Activated CD4-positive, alpha-beta T cell treated with anti-CD3 and anti-CD28 coated beads, Interleukin-2, amount 10 ng/mL, durations not matched to agents 7 days and 5 days (primary cell): ENCODE data around the gene DMD. TPM values are rescaled to one million over a fixed set of nuclear protein-coding genes. Genes with fewer than 3 reads are reported as not detected.

Source experiments
- CTCF ChIA-PET: fragments of 350-600 bp; sonication (Branson Sonifier 250); formaldehyde crosslinking; loops from one replicate; lab custom pipeline; 2021; ENCODE audit warnings: antibody characterized with exemption; lab: Charles Lee
- POLR2A ChIA-PET: fragments of 350-600 bp; sonication (Branson Sonifier 250); formaldehyde crosslinking; loops from one replicate; lab custom pipeline; 2021; ENCODE audit warnings: antibody characterized with exemption; lab: Charles Lee
- DNase-seq: peaks from one replicate; pipeline ENCODE4 v3.0.0-alpha.2; 2020
- H3K27ac Mint-ChIP-seq: one replicate; pipeline ENCODE4 v1.8.0; 2021; ENCODE audit warnings: mild to moderate bottlenecking, moderate library complexity, mixed read lengths
- H3K27me3 Mint-ChIP-seq: one replicate; pipeline ENCODE4 v1.8.0; 2021; ENCODE audit warnings: mixed read lengths
- H3K36me3 Mint-ChIP-seq: one replicate; pipeline ENCODE4 v1.8.0; 2021; ENCODE audit warnings: low read depth, mixed read lengths
- H3K4me1 Mint-ChIP-seq: one replicate; pipeline ENCODE4 v1.8.0; 2021; ENCODE audit warnings: mixed read lengths
- H3K4me3 Mint-ChIP-seq: one replicate; pipeline ENCODE4 v1.8.0; 2021; ENCODE audit warnings: mild to moderate bottlenecking, moderate library complexity, mixed read lengths
- H3K9me3 Mint-ChIP-seq: one replicate; pipeline ENCODE4 v1.8.0; 2021; ENCODE audit warnings: mixed read lengths
- total RNA-seq, 2 experiments: library from RNA; stranded (reverse); gene quantifications; one replicate each; pipeline ENCODE4 v1.2.3, GENCODE V29; 2021

Gene DMD
- total RNA-seq, 2 experiments from 2014 or later: 0.57 to 0.83 TPM

- DNase-seq: no peak
- no peak overlapping the region for H3K4me3 Mint-ChIP-seq
- H3K27me3 Mint-ChIP-seq: no peaks in the 10 kb centered on the region
- no peaks in the 10 kb centered on the region for H3K9me3 Mint-ChIP-seq
- H3K36me3 Mint-ChIP-seq: no peaks in the 10 kb centered on the region
- no peak overlapping the region for H3K27ac Mint-ChIP-seq
- ChIA-PET POLR2A (no interaction called here), CTCF (interaction anchor here (0.6 kb wide), 2 partner anchors 14 to 1307 kb away, joined by 3 read pairs; no protein-coding TSS in a partner anchor)
- H3K4me1 Mint-ChIP-seq: no peaks in the 10 kb centered on the region
Observed at GRCh38 chrX:32867781-32868523, 343.4 kb downstream of the DMD start.

GRCh38 chrX:32852203-32852602 lies 359.1 kb downstream of the DMD start:
- Mint-ChIP-seq H3K4me1 (no peaks in the 10 kb centered on the region), H3K9me3 (no peaks in the 10 kb centered on the region), H3K36me3 (no peaks in the 10 kb centered on the region), H3K27ac (no peak overlapping the region), H3K27me3 (no peaks in the 10 kb centered on the region), H3K4me3 (no peak overlapping the region)
- ChIA-PET CTCF (no interaction called here), POLR2A (no interaction called here)
- DNase-seq: no peak

- Mint-ChIP-seq H3K9me3 (no peaks in the 10 kb centered on the region), H3K4me3 (no peak overlapping the region), H3K27ac (no peak overlapping the region), H3K4me1 (no peaks in the 10 kb centered on the region), H3K36me3 (no peaks in the 10 kb centered on the region), H3K27me3 (no peaks in the 10 kb centered on the region)
- POLR2A ChIA-PET: no interaction called here
- DNase-seq: no peak
- CTCF ChIA-PET: no interaction called here
Observed at GRCh38 chrX:32851556-32851955, 359.8 kb downstream of the DMD start.

- Mint-ChIP-seq H3K27me3 (no peaks in the 10 kb centered on the region), H3K27ac (no peak overlapping the region), H3K4me1 (no peaks in the 10 kb centered on the region), H3K4me3 (no peak overlapping the region), H3K9me3 (no peaks in the 10 kb centered on the region), H3K36me3 (no peaks in the 10 kb centered on the region)
- DNase-seq: no peak
- ChIA-PET CTCF (no interaction called here), POLR2A (no interaction called here)
Observed at GRCh38 chrX:32847921-32848320, 363.4 kb downstream of the DMD start.

- H3K4me3 Mint-ChIP-seq: no peak overlapping the region
- POLR2A ChIA-PET: no interaction called here
- no peak for DNase-seq
- H3K4me1 Mint-ChIP-seq: no peaks in the 10 kb centered on the region
- H3K36me3 Mint-ChIP-seq: no peaks in the 10 kb centered on the region
- CTCF ChIA-PET: no interaction called here
- H3K27ac Mint-ChIP-seq: no peak overlapping the region
- no peaks in the 10 kb centered on the region for H3K27me3 Mint-ChIP-seq
- no peaks in the 10 kb centered on the region for H3K9me3 Mint-ChIP-seq
Observed at GRCh38 chrX:32842053-32842452, 369.3 kb downstream of the DMD start.

- no peak overlapping the region for H3K27ac Mint-ChIP-seq
- H3K9me3 Mint-ChIP-seq: no peaks in the 10 kb centered on the region
- H3K36me3 Mint-ChIP-seq: no peaks in the 10 kb centered on the region
- ChIA-PET POLR2A (no interaction called here), CTCF (no interaction called here)
- no peaks in the 10 kb centered on the region for H3K27me3 Mint-ChIP-seq
- H3K4me1 Mint-ChIP-seq: no peaks in the 10 kb centered on the region
- no peak overlapping the region for H3K4me3 Mint-ChIP-seq
- DNase-seq: no peak
Observed at GRCh38 chrX:32839781-32840180, 371.6 kb downstream of the DMD start.

GRCh38 chrX:32825009-32825408 lies 386.3 kb downstream of the DMD start:
- no peaks in the 10 kb centered on the region for H3K9me3 Mint-ChIP-seq
- no peak overlapping the region for H3K4me3 Mint-ChIP-seq
- no peaks in the 10 kb centered on the region for H3K27me3 Mint-ChIP-seq
- POLR2A ChIA-PET: no interaction called here
- H3K27ac Mint-ChIP-seq: no peak overlapping the region
- no peaks in the 10 kb centered on the region for H3K36me3 Mint-ChIP-seq
- no peaks in the 10 kb centered on the region for H3K4me1 Mint-ChIP-seq
- no peak for DNase-seq
- CTCF ChIA-PET: no interaction called here

GRCh38 chrX:32804034-32804433 lies 407.3 kb downstream of the DMD start:
- Mint-ChIP-seq H3K36me3 (no peaks in the 10 kb centered on the region), H3K4me1 (no peaks in the 10 kb centered on the region), H3K27me3 (no peaks in the 10 kb centered on the region), H3K9me3 (peaks cover 2% of the 10 kb centered on the region), H3K4me3 (no peak overlapping the region), H3K27ac (no peak overlapping the region)
- CTCF ChIA-PET: no interaction called here
- no peak for DNase-seq
- POLR2A ChIA-PET: no interaction called here

- H3K36me3 Mint-ChIP-seq: no peaks in the 10 kb centered on the region
- ChIA-PET CTCF (interaction anchor here (0.7 kb wide), 1 partner anchor 763 kb away, joined by 3 read pairs; no protein-coding TSS in a partner anchor), POLR2A (no interaction called here)
- no peaks in the 10 kb centered on the region for H3K4me1 Mint-ChIP-seq
- no peaks in the 10 kb centered on the region for H3K27me3 Mint-ChIP-seq
- H3K4me3 Mint-ChIP-seq: no peak overlapping the region
- no peaks in the 10 kb centered on the region for H3K9me3 Mint-ChIP-seq
- no peak for DNase-seq
- no peak overlapping the region for H3K27ac Mint-ChIP-seq
Observed at GRCh38 chrX:32798990-32799389, 412.4 kb downstream of the DMD start.

- no peaks in the 10 kb centered on the region for H3K27me3 Mint-ChIP-seq
- no peak overlapping the region for H3K4me3 Mint-ChIP-seq
- DNase-seq: no peak
- ChIA-PET CTCF (no interaction called here), POLR2A (no interaction called here)
- H3K4me1 Mint-ChIP-seq: no peaks in the 10 kb centered on the region
- no peaks in the 10 kb centered on the region for H3K36me3 Mint-ChIP-seq
- H3K9me3 Mint-ChIP-seq: no peaks in the 10 kb centered on the region
- H3K27ac Mint-ChIP-seq: no peak overlapping the region
Observed at GRCh38 chrX:32788936-32789335, 422.4 kb downstream of the DMD start.

- Mint-ChIP-seq H3K4me1 (no peaks in the 10 kb centered on the region), H3K9me3 (no peaks in the 10 kb centered on the region), H3K27me3 (no peaks in the 10 kb centered on the region), H3K4me3 (no peak overlapping the region), H3K27ac (no peak overlapping the region), H3K36me3 (no peaks in the 10 kb centered on the region)
- no peak for DNase-seq
- ChIA-PET POLR2A (no interaction called here), CTCF (no interaction called here)
Observed at GRCh38 chrX:32780109-32780508, 431.2 kb downstream of the DMD start.

GRCh38 chrX:32778965-32779364 lies 432.4 kb downstream of the DMD start:
- Mint-ChIP-seq H3K36me3 (no peaks in the 10 kb centered on the region), H3K4me1 (no peaks in the 10 kb centered on the region), H3K27ac (no peak overlapping the region), H3K4me3 (no peak overlapping the region), H3K27me3 (no peaks in the 10 kb centered on the region), H3K9me3 (no peaks in the 10 kb centered on the region)
- DNase-seq: no peak
- ChIA-PET POLR2A (no interaction called here), CTCF (no interaction called here)

- POLR2A ChIA-PET: no interaction called here
- DNase-seq: no peak
- H3K27me3 Mint-ChIP-seq: no peaks in the 10 kb centered on the region
- CTCF ChIA-PET: no interaction called here
- no peaks in the 10 kb centered on the region for H3K36me3 Mint-ChIP-seq
- no peak overlapping the region for H3K4me3 Mint-ChIP-seq
- no peaks in the 10 kb centered on the region for H3K4me1 Mint-ChIP-seq
- no peak overlapping the region for H3K27ac Mint-ChIP-seq
- no peaks in the 10 kb centered on the region for H3K9me3 Mint-ChIP-seq
Observed at GRCh38 chrX:32774966-32775365, 436.4 kb downstream of the DMD start.

- Mint-ChIP-seq H3K9me3 (peaks cover 6% of the 10 kb centered on the region), H3K4me1 (no peaks in the 10 kb centered on the region), H3K27ac (no peak overlapping the region), H3K4me3 (no peak overlapping the region), H3K27me3 (no peaks in the 10 kb centered on the region), H3K36me3 (no peaks in the 10 kb centered on the region)
- no peak for DNase-seq
- ChIA-PET CTCF (no interaction called here), POLR2A (no interaction called here)
Observed at GRCh38 chrX:32749070-32749469, 462.3 kb downstream of the DMD start.
